ENCODE data around the gene ZFR2.

ZFR2 gene

GRCh38 chr19:3790941-3791340, 77.9 kb downstream of the ZFR2 start:
- no peak for DNase-seq (ENCODE audit: low read depth in 1 of 2, low spot score in 1 of 2)

GRCh38 chr19:3790209-3790734, 78.6 kb downstream of the ZFR2 start:
- DNase-seq (ENCODE audit: low read depth in 1 of 2, low spot score in 1 of 2) = no peak

- no peak for DNase-seq (ENCODE audit: low read depth in 1 of 2, low spot score in 1 of 2)
Measured at GRCh38 chr19:3788996-3789778, 79.7 kb downstream of the ZFR2 start.

- DNase-seq (ENCODE audit: low read depth in 1 of 2, low spot score in 1 of 2) = peak in 1 of 2 donors; percentile 31
Measured at GRCh38 chr19:3785938-3786824, 82.7 kb downstream of the ZFR2 start, which contains the start of gene MATK. MATK (minus strand) TSS chr19:3786381; CDS start chr19:3785135, 1,246 bp downstream.

- DNase-seq (ENCODE audit: low read depth in 1 of 2, low spot score in 1 of 2) = no peak
Measured at GRCh38 chr19:3785451-3785937, 83.3 kb downstream of the ZFR2 start.

- peak in 1 of 2 donors; percentile 12 for DNase-seq (ENCODE audit: low read depth in 1 of 2, low spot score in 1 of 2)
Measured at GRCh38 chr19:3784607-3785450, 84.0 kb downstream of the ZFR2 start.

- peak in 1 of 2 donors; percentile 33 for DNase-seq (ENCODE audit: low read depth in 1 of 2, low spot score in 1 of 2)
Measured at GRCh38 chr19:3783660-3784584, 84.9 kb downstream of the ZFR2 start.

GRCh38 chr19:3782903-3783302, 85.9 kb downstream of the ZFR2 start:
- no peak for DNase-seq (ENCODE audit: low read depth in 1 of 2, low spot score in 1 of 2)

GRCh38 chr19:3782330-3782729, 86.5 kb downstream of the ZFR2 start:
- DNase-seq (ENCODE audit: low read depth in 1 of 2, low spot score in 1 of 2) = no peak

- no peak for DNase-seq (ENCODE audit: low read depth in 1 of 2, low spot score in 1 of 2)
Measured at GRCh38 chr19:3781603-3782002, 87.2 kb downstream of the ZFR2 start.

- no peak for DNase-seq (ENCODE audit: low read depth in 1 of 2, low spot score in 1 of 2)
Measured at GRCh38 chr19:3780786-3781304, 88.0 kb downstream of the ZFR2 start.

GRCh38 chr19:3778899-3779723, 89.7 kb downstream of the ZFR2 start:
- DNase-seq (ENCODE audit: low read depth in 1 of 2, low spot score in 1 of 2) = no peak

- DNase-seq (ENCODE audit: low read depth in 1 of 2, low spot score in 1 of 2) = no peak
Measured at GRCh38 chr19:3778104-3778867, 90.6 kb downstream of the ZFR2 start.

- DNase-seq (ENCODE audit: low read depth in 1 of 2, low spot score in 1 of 2) = no peak
Measured at GRCh38 chr19:3776479-3777040, 92.3 kb downstream of the ZFR2 start.

- no peak for DNase-seq (ENCODE audit: low read depth in 1 of 2, low spot score in 1 of 2)
Measured at GRCh38 chr19:3775831-3776230, 93.0 kb downstream of the ZFR2 start.

GRCh38 chr19:3775374-3775711, 93.5 kb downstream of the ZFR2 start:
- DNase-seq (ENCODE audit: low read depth in 1 of 2, low spot score in 1 of 2) = no peak

- no peak for DNase-seq (ENCODE audit: low read depth in 1 of 2, low spot score in 1 of 2)
Measured at GRCh38 chr19:3774621-3775373, 94.0 kb downstream of the ZFR2 start.

All from stimulated activated CD4-positive, alpha-beta T cell treated with anti-CD3 and anti-CD28 coated beads, Interleukin-15, amount 100 ng/mL, for 1 hour (primary cell).